ENCODE results near the gene BTBD18.

The BTBD18 gene

GRCh38 chr11:57751676-57752253 lies at the start of gene BTBD18:
BTBD18 (minus strand) TSS chr11:57751819; CDS start chr11:57751188, 631 bp downstream.
- H3K36me3 ChIP-seq (ENCODE audit: control insufficient read depth, insufficient read depth, low read length), result no peaks in the 10 kb centered on the region
- H3K4me3 ChIP-seq (ENCODE audit: low read depth, low read length), result no peak within 1 kb of the TSS
- no peaks in the 10 kb centered on the region for H3K27me3 ChIP-seq (ENCODE audit: control insufficient read depth, insufficient read depth, low read length)
- H3K4me1 ChIP-seq (ENCODE audit: control insufficient read depth, insufficient read depth, low read length), result peaks cover 2% of the 10 kb centered on the region; the same call in 1 of the 2 replicates
- H3K9me3 ChIP-seq (ENCODE audit: control insufficient read depth, insufficient read depth, low read length), result no peaks in the 10 kb centered on the region
- H3K9ac ChIP-seq (ENCODE audit: low read depth, low read length), result no peak within 1 kb of the TSS
- no peak within 1 kb of the TSS for H3K27ac ChIP-seq (ENCODE audit: low read depth, low read length)

GRCh38 chr11:57801183-57801485 lies 49.5 kb upstream of the BTBD18 start:
- Histone ChIP-seq H3K9me3 (ENCODE audit: control insufficient read depth, insufficient read depth, low read length) (no peaks in the 10 kb centered on the region), H3K27ac (ENCODE audit: low read depth, low read length) (peak overlapping the region; percentile 48), H3K9ac (ENCODE audit: low read depth, low read length) (no peak overlapping the region), H3K36me3 (ENCODE audit: control insufficient read depth, insufficient read depth, low read length) (peaks cover 77% of the 10 kb centered on the region), H3K27me3 (ENCODE audit: control insufficient read depth, insufficient read depth, low read length) (no peaks in the 10 kb centered on the region), H3K4me3 (ENCODE audit: low read depth, low read length) (no peak overlapping the region), H3K4me1 (ENCODE audit: control insufficient read depth, insufficient read depth, low read length) (peaks cover 6% of the 10 kb centered on the region)

GRCh38 chr11:57800444-57801182 lies 49.0 kb upstream of the BTBD18 start:
- Histone ChIP-seq H3K4me3 (ENCODE audit: low read depth, low read length) (no peak overlapping the region), H3K4me1 (ENCODE audit: control insufficient read depth, insufficient read depth, low read length) (peaks cover 6% of the 10 kb centered on the region), H3K27ac (ENCODE audit: low read depth, low read length) (peak overlapping the region; percentile 80), H3K9me3 (ENCODE audit: control insufficient read depth, insufficient read depth, low read length) (no peaks in the 10 kb centered on the region), H3K36me3 (ENCODE audit: control insufficient read depth, insufficient read depth, low read length) (peaks cover 77% of the 10 kb centered on the region), H3K27me3 (ENCODE audit: control insufficient read depth, insufficient read depth, low read length) (no peaks in the 10 kb centered on the region), H3K9ac (ENCODE audit: low read depth, low read length) (no peak overlapping the region)

GRCh38 chr11:57798905-57799559 lies 47.4 kb upstream of the BTBD18 start:
- Histone ChIP-seq H3K36me3 (ENCODE audit: control insufficient read depth, insufficient read depth, low read length) (peaks cover 75% of the 10 kb centered on the region), H3K27ac (ENCODE audit: low read depth, low read length) (peak overlapping the region; percentile 53), H3K9ac (ENCODE audit: low read depth, low read length) (no peak overlapping the region)

GRCh38 chr11:57793351-57794115 lies 41.9 kb upstream of the BTBD18 start:
- no peaks in the 10 kb centered on the region for H3K27me3 ChIP-seq (ENCODE audit: control insufficient read depth, insufficient read depth, low read length)
- no peaks in the 10 kb centered on the region for H3K9me3 ChIP-seq (ENCODE audit: control insufficient read depth, insufficient read depth, low read length)
- H3K4me3 ChIP-seq (ENCODE audit: low read depth, low read length), result no peak overlapping the region
- H3K36me3 ChIP-seq (ENCODE audit: control insufficient read depth, insufficient read depth, low read length), result peaks cover 63% of the 10 kb centered on the region
- H3K4me1 ChIP-seq (ENCODE audit: control insufficient read depth, insufficient read depth, low read length), result peaks cover 8% of the 10 kb centered on the region
- no peak overlapping the region for H3K9ac ChIP-seq (ENCODE audit: low read depth, low read length)
- no peak overlapping the region for H3K27ac ChIP-seq (ENCODE audit: low read depth, low read length)

More at GRCh38 chr11:57798905-57799559, 47.4 kb upstream of the BTBD18 start:
- H3K9me3 ChIP-seq (ENCODE audit: control insufficient read depth, insufficient read depth, low read length), result no peaks in the 10 kb centered on the region
- H3K4me3 ChIP-seq (ENCODE audit: low read depth, low read length), result no peak overlapping the region
- H3K27me3 ChIP-seq (ENCODE audit: control insufficient read depth, insufficient read depth, low read length), result no peaks in the 10 kb centered on the region
- peaks cover 6% of the 10 kb centered on the region for H3K4me1 ChIP-seq (ENCODE audit: control insufficient read depth, insufficient read depth, low read length)

GRCh38 chr11:57792870-57793269 lies 41.3 kb upstream of the BTBD18 start:
- Histone ChIP-seq H3K27ac (ENCODE audit: low read depth, low read length) (no peak overlapping the region), H3K4me3 (ENCODE audit: low read depth, low read length) (no peak overlapping the region), H3K9ac (ENCODE audit: low read depth, low read length) (no peak overlapping the region), H3K4me1 (ENCODE audit: control insufficient read depth, insufficient read depth, low read length) (peaks cover 15% of the 10 kb centered on the region), H3K27me3 (ENCODE audit: control insufficient read depth, insufficient read depth, low read length) (no peaks in the 10 kb centered on the region), H3K9me3 (ENCODE audit: control insufficient read depth, insufficient read depth, low read length) (no peaks in the 10 kb centered on the region), H3K36me3 (ENCODE audit: control insufficient read depth, insufficient read depth, low read length) (peaks cover 59% of the 10 kb centered on the region)

GRCh38 chr11:57792060-57792541 lies 40.5 kb upstream of the BTBD18 start:
- Histone ChIP-seq H3K36me3 (ENCODE audit: control insufficient read depth, insufficient read depth, low read length) (peaks cover 56% of the 10 kb centered on the region), H3K4me1 (ENCODE audit: control insufficient read depth, insufficient read depth, low read length) (peaks cover 23% of the 10 kb centered on the region), H3K9me3 (ENCODE audit: control insufficient read depth, insufficient read depth, low read length) (no peaks in the 10 kb centered on the region), H3K27ac (ENCODE audit: low read depth, low read length) (no peak overlapping the region), H3K4me3 (ENCODE audit: low read depth, low read length) (no peak overlapping the region), H3K27me3 (ENCODE audit: control insufficient read depth, insufficient read depth, low read length) (no peaks in the 10 kb centered on the region), H3K9ac (ENCODE audit: low read depth, low read length) (no peak overlapping the region)

- H3K4me3 ChIP-seq (ENCODE audit: low read depth, low read length), result no peak overlapping the region
- peaks cover 50% of the 10 kb centered on the region for H3K36me3 ChIP-seq (ENCODE audit: control insufficient read depth, insufficient read depth, low read length)
- H3K27ac ChIP-seq (ENCODE audit: low read depth, low read length), result no peak overlapping the region
- H3K9ac ChIP-seq (ENCODE audit: low read depth, low read length), result no peak overlapping the region
- no peaks in the 10 kb centered on the region for H3K27me3 ChIP-seq (ENCODE audit: control insufficient read depth, insufficient read depth, low read length)
- no peaks in the 10 kb centered on the region for H3K9me3 ChIP-seq (ENCODE audit: control insufficient read depth, insufficient read depth, low read length)
- peaks cover 25% of the 10 kb centered on the region for H3K4me1 ChIP-seq (ENCODE audit: control insufficient read depth, insufficient read depth, low read length)
Observed at GRCh38 chr11:57791321-57792059, 39.9 kb upstream of the BTBD18 start.

- H3K27ac ChIP-seq (ENCODE audit: low read depth, low read length), result no peak overlapping the region
- H3K9ac ChIP-seq (ENCODE audit: low read depth, low read length), result no peak overlapping the region
- H3K9me3 ChIP-seq (ENCODE audit: control insufficient read depth, insufficient read depth, low read length), result no peaks in the 10 kb centered on the region
- peaks cover 24% of the 10 kb centered on the region for H3K36me3 ChIP-seq (ENCODE audit: control insufficient read depth, insufficient read depth, low read length)
- no peaks in the 10 kb centered on the region for H3K27me3 ChIP-seq (ENCODE audit: control insufficient read depth, insufficient read depth, low read length)
- H3K4me3 ChIP-seq (ENCODE audit: low read depth, low read length), result no peak overlapping the region
- peaks cover 25% of the 10 kb centered on the region for H3K4me1 ChIP-seq (ENCODE audit: control insufficient read depth, insufficient read depth, low read length)
Observed at GRCh38 chr11:57788703-57789088, 37.1 kb upstream of the BTBD18 start.

- no peak overlapping the region for H3K9ac ChIP-seq (ENCODE audit: low read depth, low read length)
- peak overlapping the region; percentile 54 for H3K27ac ChIP-seq (ENCODE audit: low read depth, low read length)
- peaks cover 18% of the 10 kb centered on the region for H3K36me3 ChIP-seq (ENCODE audit: control insufficient read depth, insufficient read depth, low read length)
- no peaks in the 10 kb centered on the region for H3K9me3 ChIP-seq (ENCODE audit: control insufficient read depth, insufficient read depth, low read length)
- H3K27me3 ChIP-seq (ENCODE audit: control insufficient read depth, insufficient read depth, low read length), result no peaks in the 10 kb centered on the region
- no peak overlapping the region for H3K4me3 ChIP-seq (ENCODE audit: low read depth, low read length)
- H3K4me1 ChIP-seq (ENCODE audit: control insufficient read depth, insufficient read depth, low read length), result peaks cover 25% of the 10 kb centered on the region
Observed at GRCh38 chr11:57787920-57788702, 36.5 kb upstream of the BTBD18 start.
